H4 (cell line): ENCODE data around the gene HOXC6. TPM values are rescaled to one million over a fixed set of nuclear protein-coding genes. Genes with fewer than 3 reads are reported as not detected.
"Not testable (repeated sequence)": the region's sequence is repeated elsewhere in the genome, so short reads cannot be mapped to it uniquely, and the experiment has no call there.

Experiments
- DNase-seq: peaks from one replicate; pipeline ENCODE4 v3.0.0-alpha.2; 2015; ENCODE audit warnings: low spot score
- total RNA-seq: library from RNA; depleted of rRNA; stranded (reverse); fragments of >200 nt; shearing (Covaris generic); gene quantifications from 2 replicates; pipeline ENCODE4 v1.2.3, GENCODE V29; 2014; rRNA removed

The HOXC6 gene
- total RNA-seq, 1 experiment from 2014 or later: 0.27 TPM

- DNase-seq: no peak
These were observed 26.5 kb downstream of the HOXC6 start for GRCh38 chr12:54054742-54055194.

GRCh38 chr12:54055552-54055951, 27.3 kb downstream of the HOXC6 start:
- DNase-seq: no peak

GRCh38 chr12:54056110-54056509, 27.9 kb downstream of the HOXC6 start:
- no peak for DNase-seq

GRCh38 chr12:54058128-54058768, 30.0 kb downstream of the HOXC6 start:
- no peak for DNase-seq

DNA sequence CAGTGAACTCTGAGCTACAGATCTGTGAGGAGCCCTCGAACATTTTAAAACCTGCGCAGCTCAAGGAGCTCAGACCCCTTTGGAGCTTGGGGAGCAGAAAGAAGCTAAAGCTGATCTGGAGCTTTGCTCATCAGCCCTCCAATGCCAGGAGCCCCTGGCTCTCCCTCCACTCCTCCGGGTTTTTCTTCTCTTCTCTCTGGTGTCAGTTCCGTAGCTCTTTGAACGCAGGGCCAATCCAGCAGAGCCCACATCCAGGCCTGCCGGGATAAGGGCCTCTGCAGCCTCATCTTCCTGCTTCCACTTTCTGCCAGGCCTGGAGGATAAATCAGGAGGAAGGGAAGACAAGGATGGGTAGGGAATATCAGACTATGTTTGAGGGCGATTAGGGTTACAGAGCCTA, 31.4 kb downstream of the HOXC6 start:
- no peak for DNase-seq

DNA sequence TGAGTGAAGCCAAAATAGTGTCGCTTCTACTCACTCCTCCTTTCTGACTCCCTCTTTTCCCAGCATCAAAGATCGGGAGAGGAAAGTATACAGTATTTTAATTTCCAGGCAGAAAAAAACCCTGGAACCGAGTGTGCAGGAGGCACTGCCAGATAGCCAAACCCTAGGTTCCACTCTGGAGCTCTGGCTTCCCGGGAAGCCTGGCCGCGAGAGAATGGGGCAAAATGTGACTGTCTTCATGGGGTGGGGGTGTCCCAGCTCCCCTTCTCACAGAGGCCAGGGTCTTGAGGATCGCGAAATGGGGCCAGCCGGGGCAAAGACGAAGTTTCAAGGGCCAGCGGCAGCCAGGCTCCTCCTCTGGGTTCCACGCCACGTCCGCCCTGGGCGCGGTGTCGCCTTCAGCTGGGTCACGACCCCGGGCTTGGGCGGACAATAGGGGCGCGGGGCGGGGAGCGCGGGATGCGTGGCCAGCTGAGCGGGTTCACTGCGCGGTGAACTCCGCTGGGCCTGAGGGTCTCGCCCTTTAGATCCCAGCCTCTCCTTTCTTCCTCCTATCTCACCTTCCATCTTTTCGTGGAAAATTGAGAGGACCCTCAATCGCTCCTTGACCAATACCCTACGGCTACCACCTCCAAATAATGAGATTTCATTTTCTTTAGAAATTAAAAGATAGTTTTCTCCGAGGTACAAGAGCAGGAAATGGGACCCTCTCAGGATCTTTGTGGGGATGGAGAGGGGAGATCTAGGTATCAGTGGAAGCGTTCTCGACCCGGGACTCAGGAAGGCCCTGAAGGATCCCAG, 32.1 kb downstream of the HOXC6 start:
- no peak for DNase-seq

DNA sequence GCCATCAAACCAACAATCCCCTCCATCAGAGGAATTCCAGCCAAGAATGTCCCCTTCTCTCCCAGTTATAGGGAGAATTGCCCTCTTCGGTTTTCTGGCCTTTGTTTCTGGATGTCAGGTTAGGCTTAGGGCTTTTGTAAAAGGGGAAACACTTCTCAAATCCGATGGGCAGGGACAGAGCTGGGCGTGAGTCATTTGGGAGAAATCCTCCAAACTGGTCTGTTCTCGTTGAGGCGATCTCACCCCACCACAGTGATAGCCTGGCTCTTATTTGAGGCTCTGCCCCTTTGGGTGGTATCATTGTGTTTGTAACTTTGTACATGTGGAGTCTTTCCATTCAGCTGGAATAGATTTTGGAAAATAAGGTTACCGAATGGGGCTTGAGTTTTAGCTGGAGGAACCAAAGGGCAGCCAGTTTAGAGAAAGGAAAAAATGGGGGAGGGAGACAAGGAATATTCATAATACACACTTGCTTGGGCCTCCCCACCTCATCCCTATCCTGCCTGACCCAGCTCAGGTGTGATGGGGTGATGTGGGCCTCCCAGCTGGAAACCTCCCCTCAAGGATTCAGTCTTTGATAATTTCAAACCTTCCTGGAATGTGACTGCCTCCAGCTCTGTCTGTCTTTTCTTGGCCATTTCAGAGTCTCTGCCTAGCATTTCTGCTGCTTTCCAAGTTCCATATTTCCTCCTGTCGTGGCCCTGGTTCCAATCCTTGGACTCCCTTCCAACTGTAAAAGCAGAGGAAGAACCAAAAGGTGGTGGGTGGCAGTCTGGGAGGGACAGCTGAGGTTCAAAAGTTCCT, 32.9 kb downstream of the HOXC6 start:
- no peak for DNase-seq

GRCh38 chr12:54065677-54066076, 37.4 kb downstream of the HOXC6 start:
- DNase-seq: no peak

DNA sequence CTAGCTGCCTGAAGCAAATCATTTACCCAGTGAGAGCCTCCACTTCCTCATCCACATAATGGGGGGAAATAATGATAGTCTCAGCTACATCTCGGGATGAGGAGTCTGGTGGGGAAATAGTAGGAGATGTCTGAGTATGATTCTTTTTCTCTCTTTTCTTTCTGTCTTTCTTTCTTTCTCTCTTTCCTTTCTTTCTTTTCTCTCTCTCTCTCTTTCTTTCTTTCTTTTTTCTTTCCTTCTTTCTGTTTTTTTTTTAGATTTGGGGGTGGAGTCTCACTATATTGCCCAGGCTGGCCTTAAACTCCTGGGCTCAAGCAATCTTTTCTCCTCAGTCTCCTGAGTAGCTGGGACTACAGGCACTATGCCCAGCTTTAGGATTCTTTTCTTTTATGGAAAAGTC, 38.2 kb downstream of the HOXC6 start:
- DNase-seq: no peak

GRCh38 chr12:54068418-54069070, 40.3 kb downstream of the HOXC6 start:
- no peak for DNase-seq

DNA sequence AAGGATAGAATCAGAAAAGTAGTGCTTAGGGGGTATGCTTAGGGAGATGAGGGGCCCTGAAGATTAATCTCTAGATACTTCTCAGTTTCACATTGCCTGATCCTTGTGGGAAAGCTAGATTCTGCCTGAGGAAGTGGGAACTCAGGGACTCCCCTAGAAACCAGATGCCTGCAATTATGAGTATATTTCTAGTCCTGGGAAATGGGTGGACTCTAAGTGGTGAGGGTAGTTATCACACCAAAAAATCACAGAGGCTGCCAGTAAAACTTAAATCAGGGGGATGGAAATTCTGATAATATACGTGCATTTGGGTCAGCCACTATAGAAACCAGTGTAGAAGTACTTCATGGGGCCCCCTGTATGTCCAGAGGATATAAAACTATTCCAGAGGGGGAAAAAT, 43.7 kb downstream of the HOXC6 start:
- no peak for DNase-seq

- no peak for DNase-seq
These were observed 46.1 kb downstream of the HOXC6 start for GRCh38 chr12:54074308-54074707.

DNA sequence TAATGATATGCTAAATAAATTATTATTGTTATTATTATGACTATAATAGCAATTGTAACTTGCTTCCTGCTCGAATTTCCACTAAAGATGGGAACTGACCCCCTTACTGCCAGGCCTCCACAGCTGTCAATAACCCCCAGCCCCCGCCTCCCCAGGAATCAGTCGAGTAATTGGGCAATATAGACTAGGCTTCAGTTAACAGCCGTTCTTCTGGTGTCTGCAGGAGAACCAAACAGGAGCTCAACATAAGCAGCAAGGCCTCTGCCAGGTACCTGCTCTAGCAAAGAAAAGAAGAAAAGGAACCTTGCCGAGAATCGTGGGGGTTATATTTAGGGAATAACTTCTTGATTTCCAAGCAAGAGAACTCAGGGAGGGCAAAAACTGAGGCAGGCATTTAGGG, 47.2 kb downstream of the HOXC6 start:
- DNase-seq: no peak

- no peak for DNase-seq
These were observed 47.7 kb downstream of the HOXC6 start for GRCh38 chr12:54075974-54076373.

DNA sequence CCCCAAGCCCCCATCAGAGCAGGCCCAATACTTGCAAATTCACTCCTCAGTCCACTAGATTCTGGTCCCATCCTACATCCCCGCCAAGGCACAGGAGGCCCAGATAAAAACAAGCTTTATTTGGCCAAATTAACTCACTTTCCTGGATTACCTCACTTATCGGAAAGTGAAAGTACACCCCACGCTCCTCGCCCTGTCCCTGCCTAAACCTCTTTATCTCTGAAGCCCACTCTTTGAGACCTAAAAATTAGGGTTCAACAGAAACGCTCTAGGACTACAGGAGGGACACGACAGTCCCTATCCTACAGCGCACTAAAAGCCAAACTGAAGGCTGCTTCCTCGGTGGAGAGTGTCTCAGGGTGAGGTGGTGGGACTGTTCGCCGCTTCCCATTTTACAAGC, 49.6 kb downstream of the HOXC6 start:
- DNase-seq: not testable (repeated sequence)

- DNase-seq: not testable (repeated sequence)
These were observed 50.9 kb downstream of the HOXC6 start for GRCh38 chr12:54079115-54079514.

Other genes starting within 250 kb of the HOXC6 start
- 2.0 and 4.4 TPM in 2 replicates for gene HOXC13, start 89.6 kb upstream of the HOXC6 start, total RNA-seq
- not detected in 2 replicates for gene HOXC12, start 73.5 kb upstream of the HOXC6 start, total RNA-seq
- gene HOXC11, start 55.3 kb upstream of the HOXC6 start, total RNA-seq: 0.21 and 1.1 TPM in 2 replicates
- gene HOTAIR, start 53.5 kb upstream of the HOXC6 start, total RNA-seq: 1.6 and 2.7 TPM in 2 replicates
- 2.0 and 8.7 TPM in 2 replicates for gene HOXC10, start 43.3 kb upstream of the HOXC6 start, total RNA-seq
- 2.4 and 5.6 TPM in 2 replicates for gene HOXC9, start 28.3 kb upstream of the HOXC6 start, total RNA-seq
- gene HOXC8, start 19.5 kb upstream of the HOXC6 start, total RNA-seq: 0.45 TPM in 1 of 2 replicates, not detected in the other
- not detected in 2 replicates for gene HOXC5, start 4.6 kb downstream of the HOXC6 start, total RNA-seq
- gene HOXC4, start 25.4 kb downstream of the HOXC6 start, total RNA-seq: 0.37 and 1.9 TPM in 2 replicates
- gene SMUG1, start 160.5 kb downstream of the HOXC6 start, total RNA-seq: 28.1 and 33.8 TPM in 2 replicates